GM10266 (cell line): ENCODE data around the gene CDK19.

Experiments
- DNase-seq: peaks from one replicate; pipeline ENCODE4 v3.0.0; 2012; ENCODE audit errors: extremely low spot score
- CTCF ChIP-seq: IDR thresholded peaks from 2 replicates; pipeline ENCODE4 v1.5.1; 2012; ENCODE audit warnings: mild to moderate bottlenecking, low read depth; ENCODE audit not compliant: control insufficient read depth, insufficient read depth; ENCODE audit errors: missing control alignments

The CDK19 gene

DNA sequence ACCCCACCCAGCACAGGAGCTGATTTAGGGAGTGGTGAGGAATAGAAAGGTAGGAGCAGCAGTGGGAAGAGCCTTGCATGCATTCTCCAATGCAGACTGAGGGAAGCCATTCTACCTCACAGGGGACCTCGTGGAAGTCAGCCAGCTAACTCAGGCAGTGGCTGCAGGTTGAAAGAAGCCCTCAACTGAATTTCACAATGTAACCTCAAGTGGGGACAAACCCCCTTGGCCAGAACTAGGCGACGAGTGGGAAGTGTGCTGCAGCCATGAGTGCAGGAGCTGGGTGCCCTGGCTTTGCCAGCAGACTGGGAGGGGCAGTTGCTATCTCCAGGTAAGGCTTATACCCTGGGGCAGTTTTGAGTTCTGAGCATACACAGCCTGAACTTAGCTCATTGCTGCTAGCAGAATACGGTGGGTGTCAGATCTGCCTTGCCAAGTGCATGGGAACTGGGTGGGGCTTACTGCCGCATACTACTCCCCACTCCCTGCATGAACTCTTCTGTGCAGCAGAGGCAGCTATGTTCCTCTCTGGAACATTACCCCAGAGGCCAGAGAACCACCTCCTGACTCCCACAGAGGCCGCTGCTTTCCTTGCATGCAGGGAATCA, 126.5 kb downstream of the CDK19 start:
- no peak for DNase-seq
- no peak for TF ChIP-seq CTCF

DNA sequence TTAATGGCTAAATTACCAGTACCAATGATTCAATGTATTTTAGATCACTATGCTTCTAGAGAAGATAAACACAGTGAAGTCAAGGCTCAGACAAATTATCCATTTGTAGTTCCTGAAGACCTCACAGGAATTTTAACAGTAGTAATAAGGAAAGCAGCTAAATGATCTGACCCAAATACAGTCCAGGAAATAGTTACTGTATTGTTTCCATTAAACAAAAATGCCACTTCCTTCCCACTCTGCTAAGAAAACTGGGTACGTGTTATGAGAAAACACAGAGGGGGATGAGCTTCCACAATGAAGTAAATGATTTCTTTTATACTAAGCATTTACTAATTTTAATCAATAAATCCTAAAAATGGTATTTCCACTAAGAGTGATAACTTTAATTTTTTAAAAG, 127.9 kb downstream of the CDK19 start:
- TF ChIP-seq CTCF = no peak
- no peak for DNase-seq

GRCh38 chr6:110683241-110683640, 132.0 kb downstream of the CDK19 start:
- DNase-seq = no peak
- no peak for TF ChIP-seq CTCF

- peak; percentile 64 for TF ChIP-seq CTCF
- DNase-seq = peak; percentile 63
Measured at GRCh38 chr6:110682460-110682853, 132.8 kb downstream of the CDK19 start.

DNA sequence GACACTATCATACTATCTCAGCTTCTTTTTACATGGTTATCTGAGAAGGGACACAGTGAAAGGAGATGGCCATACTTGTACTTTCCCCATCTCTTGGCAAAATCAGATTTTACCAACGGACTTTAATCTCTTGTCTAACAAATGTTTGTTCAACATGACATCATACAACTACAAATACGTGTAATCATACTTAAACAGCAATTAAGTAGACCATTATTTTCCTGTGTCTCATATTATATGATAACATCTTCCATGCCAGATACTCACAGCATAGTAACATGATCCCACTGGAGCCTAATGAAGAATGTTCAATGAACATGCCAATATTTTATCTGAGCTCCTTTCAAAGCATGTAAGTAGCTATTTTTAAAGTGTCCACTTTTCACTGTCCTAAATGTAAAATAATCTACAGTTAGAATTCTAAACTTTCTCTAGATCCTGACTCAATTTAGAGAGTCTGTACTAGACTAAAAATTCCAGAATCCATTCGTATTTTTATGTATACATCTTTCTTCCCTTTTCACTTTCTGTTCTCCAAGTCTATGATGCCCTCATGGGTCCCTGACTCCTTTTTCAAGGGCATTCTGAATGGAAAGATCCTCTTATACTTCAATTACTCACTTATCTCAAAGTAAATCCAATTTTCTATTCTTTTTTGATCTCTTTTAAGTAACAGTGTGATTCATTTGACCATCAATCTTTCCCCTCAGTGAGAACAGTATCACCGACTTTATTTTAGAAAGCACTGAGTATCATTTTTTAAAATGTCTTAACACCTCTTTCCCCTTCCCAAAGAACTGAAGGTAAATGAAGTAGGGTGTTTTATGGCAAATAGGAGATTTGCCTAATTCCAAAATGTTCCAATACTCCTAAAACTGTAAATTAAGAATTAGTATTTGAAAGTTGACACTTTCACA, 133.5 kb downstream of the CDK19 start:
- DNase-seq = no peak
- no peak for TF ChIP-seq CTCF

DNA sequence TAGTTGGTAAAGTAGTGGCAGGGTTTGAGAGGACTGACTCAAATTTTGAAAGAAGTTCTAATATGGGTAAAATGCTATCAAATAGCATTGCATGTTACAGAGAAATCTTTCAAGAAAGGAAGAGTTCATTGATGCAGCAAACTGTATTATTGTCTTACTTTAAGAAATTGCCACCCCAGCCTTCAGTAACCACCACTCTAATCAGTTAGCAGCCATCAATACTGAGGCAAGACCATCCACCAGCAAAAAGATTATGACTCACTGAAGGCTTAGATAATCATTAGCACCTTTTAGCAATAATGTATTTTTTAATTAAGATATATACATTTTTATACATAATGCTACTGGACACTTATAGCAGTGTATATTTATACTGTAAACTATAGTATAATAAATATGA, 138.9 kb downstream of the CDK19 start:
- DNase-seq = no peak
- no peak for TF ChIP-seq CTCF

DNA sequence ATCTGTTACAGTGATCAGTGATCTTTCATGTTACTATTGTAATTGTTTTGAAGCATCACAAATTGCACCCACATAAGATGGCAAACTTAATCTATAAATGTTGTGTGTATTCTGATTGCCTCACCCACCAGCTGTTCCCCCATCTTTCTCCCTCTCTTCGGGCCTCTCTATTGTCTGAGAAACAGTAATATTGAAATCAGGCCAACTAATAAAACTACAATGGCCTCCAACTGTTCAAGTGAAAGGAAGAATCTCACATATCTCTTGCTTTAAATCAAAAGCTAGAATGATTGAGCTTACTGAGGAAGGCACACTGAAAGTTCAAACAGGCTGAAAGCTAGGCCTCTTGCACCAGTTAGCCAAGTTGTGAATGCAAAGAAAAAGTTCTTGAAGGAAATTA, 141.2 kb downstream of the CDK19 start:
- no peak for TF ChIP-seq CTCF
- DNase-seq = no peak
